Tibial nerve (tissue), 4 donors: ENCODE data around the gene CCL22.

Experiments
- EP300 ChIP-seq, 2 donors: sonication (generic); formaldehyde crosslinking; IDR thresholded peaks; one replicate each; pipeline ENCODE4 v1.6.1; 2017; ENCODE audit warnings: antibody characterized with exemption in 2 of 2, mild to moderate bottlenecking in 1 of 2
- TF ChIP-seq, protein P1 (sequence below), 5 experiments: fragments of 200-600 bp in 3 of 5; fragments of 450-650 bp in 2 of 5; sonication (generic) in 3 of 5; IDR thresholded peaks; one replicate each; pipeline ENCODE4 v1.5.1; 2016 to 2019; ENCODE audit warnings: antibody characterized with exemption in 5 of 5, mild to moderate bottlenecking in 3 of 5, moderate library complexity in 2 of 5

DNA sequence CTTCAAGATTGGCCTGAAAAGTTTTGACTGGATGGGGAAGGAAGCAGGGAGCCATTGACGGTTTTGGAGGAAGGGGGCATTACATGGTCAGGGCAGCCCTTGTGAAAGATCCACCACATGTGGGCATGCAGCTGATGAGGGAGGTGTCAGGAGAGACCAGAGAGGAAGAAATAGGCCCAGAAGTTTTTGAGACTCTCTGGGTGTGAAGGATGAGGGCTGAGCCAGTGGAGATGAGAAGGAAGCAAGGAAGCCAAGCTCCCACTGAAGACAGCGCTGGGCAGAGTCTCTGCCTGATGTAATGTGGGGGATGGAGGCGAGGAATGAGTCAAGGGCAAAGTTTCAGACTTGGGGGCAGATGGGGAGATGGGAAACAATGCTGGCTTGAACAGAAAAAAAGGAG, 46.5 kb downstream of the CCL22 start:
- TF ChIP-seq, protein P1, sequence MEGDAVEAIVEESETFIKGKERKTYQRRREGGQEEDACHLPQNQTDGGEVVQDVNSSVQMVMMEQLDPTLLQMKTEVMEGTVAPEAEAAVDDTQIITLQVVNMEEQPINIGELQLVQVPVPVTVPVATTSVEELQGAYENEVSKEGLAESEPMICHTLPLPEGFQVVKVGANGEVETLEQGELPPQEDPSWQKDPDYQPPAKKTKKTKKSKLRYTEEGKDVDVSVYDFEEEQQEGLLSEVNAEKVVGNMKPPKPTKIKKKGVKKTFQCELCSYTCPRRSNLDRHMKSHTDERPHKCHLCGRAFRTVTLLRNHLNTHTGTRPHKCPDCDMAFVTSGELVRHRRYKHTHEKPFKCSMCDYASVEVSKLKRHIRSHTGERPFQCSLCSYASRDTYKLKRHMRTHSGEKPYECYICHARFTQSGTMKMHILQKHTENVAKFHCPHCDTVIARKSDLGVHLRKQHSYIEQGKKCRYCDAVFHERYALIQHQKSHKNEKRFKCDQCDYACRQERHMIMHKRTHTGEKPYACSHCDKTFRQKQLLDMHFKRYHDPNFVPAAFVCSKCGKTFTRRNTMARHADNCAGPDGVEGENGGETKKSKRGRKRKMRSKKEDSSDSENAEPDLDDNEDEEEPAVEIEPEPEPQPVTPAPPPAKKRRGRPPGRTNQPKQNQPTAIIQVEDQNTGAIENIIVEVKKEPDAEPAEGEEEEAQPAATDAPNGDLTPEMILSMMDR (IDR thresholded peaks at IDR 0.05): no peak
- TF ChIP-seq EP300 (IDR thresholded peaks at IDR 0.05): no peak
